HG03060 (cell line): ENCODE measurements around the gene FRYL.
A peak's percentile ranks its signal among the peaks of the same experiment; 100 is the strongest.
"Not testable (repeated sequence)": the region's sequence is repeated elsewhere in the genome, so short reads cannot be mapped to it uniquely, and the experiment has no call there.

ENCODE experiments used
- ATAC-seq: cut with Tn5 transposase; IDR thresholded peaks from one replicate; pipeline ENCODE4 v1.9.1; 2021; ENCODE audit warnings: low read depth, moderate number of reproducible peaks; ENCODE audit not compliant: unreplicated experiment

The FRYL gene

DNA sequence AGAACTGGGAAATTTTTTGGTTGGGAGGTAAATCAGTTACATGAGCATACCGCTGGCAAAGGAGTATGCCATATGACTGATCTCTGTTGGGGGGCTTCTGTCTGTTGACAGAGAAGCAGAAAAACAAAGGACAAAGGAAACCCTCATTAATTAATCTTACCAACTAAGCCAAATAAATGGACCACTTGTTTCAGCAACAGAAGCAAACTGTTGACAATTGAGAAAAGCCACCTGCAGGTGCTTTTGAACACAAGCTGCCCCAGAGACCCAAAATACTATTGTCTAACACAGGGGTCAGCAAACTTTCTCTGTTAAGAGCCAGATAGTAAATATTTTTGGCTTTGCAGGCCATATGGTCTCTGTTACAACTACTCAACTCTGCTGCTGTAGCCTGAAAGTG is 7.0 kb upstream of the FRYL start:
- no peak for ATAC-seq

DNA sequence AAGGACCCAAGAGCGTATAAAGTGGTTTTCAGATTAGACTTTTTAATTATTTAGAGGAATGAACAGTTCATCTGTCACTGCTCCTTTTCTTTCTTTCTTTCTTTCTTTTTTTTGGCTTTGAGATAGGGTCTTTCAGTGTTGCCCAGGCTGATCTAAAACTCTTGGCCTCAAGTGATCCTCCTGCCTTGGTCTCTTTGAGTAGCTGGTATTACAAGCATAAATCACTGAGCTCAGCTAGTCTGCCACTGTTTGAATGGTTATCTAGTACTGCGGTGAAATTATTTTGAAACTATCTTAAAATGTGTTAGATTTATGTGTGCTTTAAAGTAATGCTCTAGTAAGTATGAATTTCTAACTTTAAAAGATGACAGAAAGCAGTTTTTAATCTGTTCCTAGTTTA is 6.5 kb upstream of the FRYL start:
- no peak for ATAC-seq

DNA sequence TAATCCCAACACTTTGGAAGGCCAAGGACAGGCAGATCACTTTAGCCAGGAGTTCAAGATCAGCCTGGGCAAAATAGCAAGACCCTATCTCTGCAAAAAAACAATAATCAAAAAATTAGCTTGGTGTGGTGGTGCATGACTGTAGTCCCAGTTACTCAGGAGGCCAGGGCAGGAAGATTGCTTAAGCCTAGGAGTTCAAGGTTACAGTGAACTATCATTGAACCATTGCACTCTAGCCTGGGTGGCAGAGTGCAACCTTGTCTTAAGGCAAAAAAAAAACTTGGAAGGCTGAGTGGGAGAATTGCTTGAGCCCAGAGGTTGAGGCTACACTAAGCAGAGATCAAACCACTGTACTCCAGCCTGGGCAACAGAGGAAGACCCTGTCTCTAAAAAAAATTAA is 5.2 kb upstream of the FRYL start:
- no peak for ATAC-seq

DNA sequence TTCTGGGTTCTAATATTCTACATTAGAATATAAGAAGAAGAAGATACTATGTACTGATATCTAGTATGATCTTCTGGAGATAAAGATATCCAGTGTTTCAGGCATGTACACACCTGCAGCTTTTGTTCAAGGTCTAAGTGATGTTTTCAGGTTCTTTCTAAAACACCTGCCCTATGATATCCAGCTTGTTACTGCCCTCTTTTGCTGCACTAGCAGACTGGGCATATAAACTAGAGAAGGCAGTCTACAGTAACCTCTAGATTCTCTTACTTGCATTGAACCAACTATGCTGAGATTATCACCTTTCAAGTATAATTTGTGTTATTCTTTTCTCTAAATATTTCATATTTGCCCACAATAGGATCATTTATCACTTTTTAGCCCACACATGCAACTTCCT is 1.9 kb upstream of the FRYL start:
- no peak for ATAC-seq

DNA sequence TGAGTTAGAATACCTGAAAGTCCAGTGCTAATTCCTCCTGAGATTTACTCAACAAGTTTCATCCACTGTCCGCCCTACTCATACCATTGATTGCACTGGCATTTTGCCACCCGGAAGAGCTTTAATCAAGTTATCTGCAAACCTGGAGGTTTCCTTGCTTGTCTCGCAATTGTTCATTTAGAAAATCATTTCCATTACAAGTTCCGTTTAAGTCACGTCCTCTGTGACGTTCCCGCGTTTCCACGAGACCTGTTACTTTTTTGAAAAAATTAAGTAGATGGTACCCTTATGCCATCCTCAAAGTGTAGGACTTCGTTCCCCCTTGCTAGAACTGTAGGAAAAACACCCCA is 761 bp upstream of the FRYL start:
- no peak for ATAC-seq

DNA sequence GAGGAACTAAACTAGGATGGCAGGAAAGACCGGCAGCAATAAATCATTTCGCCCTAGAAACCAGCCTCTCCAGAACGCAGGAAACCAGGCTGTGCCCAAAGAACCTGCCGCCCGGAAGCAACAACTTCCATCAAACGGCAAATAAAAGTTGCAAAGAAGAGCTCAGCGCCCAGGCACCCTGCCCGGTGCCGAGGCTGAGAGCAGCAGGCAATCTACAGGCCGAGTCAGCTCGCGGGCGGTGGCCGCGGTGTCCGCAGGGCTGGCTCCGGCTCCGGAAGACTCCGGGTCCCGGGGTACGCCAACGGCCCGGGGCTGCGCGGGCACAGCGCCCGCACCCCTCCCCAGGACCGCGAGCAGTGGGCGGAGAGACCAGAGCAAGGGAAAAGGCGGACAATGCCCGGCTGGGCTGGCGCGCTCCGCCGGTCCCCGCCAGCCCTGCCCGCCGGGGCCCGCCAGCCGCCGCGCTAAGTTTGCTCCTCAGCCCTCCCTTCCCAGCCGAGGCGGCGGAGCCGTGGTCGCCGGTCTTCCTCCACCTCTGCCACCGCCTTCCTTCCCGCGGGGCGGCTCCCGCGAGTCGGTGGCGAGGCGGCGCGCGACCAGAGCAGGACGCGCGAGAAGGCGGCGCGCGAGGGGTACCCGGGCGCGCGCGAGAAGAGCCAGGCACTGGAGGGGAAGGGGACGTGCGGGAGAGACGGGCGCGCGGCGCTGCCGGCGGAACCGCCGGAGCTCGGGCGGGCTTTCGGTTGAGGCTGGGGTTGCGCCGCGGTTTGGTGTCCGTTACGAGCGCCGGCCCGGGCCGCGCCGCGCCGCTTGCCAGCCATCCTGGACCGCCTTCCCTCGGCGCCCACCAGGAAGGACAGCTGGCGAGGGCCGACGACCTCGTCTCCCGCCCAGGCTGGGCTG is 733 bp downstream of the FRYL start:
- no peak for ATAC-seq

DNA sequence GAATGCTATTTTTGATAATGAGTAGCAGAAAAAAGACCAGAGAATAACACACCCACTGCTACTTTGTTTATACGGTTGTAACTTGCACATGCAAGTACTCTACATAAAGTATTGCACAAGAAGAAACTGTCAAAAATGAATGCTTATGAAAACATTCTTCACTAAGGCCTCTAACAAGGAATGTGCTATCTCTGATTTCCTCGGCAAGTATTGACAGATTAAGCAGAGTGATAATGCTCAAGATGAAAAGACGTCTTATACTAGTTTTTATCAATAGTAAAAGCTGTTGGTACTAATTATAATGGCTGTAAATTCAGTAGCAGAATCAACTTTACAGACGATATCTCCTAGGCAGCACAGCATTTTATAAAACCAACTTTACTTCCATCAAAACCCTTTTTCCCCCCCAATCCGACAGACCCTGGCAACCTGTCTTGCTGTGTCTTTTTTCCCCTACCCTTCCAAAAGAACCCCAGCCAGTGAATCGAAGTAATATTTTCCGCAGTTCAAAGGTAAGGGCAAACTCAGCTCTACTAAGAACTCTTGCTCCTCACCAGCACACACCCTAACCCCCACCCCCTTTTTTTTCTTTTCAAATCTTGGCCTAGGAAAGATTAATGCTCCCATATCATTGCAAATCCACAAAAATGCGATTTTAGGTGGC is 1.5 kb downstream of the FRYL start:
- ATAC-seq = no peak

DNA sequence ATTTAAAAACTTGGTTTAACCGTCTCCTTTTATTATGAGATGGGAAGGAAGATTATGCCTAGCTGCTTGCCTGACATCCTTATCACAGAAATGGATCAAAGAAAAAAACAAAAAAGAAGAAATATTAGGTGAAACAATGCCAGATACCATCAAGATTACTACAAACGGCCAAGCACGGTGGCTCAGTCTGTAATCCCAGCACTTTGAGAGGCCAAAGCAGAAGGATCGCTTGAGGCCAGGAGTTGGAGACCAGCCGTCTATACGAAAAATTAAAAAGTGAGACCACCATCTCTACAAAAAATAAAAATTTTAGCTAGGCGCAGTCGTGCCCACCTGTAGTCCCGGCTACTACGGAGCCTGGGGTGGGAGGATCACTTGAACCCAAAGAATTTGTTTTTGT is 2.3 kb downstream of the FRYL start:
- no peak for ATAC-seq

DNA sequence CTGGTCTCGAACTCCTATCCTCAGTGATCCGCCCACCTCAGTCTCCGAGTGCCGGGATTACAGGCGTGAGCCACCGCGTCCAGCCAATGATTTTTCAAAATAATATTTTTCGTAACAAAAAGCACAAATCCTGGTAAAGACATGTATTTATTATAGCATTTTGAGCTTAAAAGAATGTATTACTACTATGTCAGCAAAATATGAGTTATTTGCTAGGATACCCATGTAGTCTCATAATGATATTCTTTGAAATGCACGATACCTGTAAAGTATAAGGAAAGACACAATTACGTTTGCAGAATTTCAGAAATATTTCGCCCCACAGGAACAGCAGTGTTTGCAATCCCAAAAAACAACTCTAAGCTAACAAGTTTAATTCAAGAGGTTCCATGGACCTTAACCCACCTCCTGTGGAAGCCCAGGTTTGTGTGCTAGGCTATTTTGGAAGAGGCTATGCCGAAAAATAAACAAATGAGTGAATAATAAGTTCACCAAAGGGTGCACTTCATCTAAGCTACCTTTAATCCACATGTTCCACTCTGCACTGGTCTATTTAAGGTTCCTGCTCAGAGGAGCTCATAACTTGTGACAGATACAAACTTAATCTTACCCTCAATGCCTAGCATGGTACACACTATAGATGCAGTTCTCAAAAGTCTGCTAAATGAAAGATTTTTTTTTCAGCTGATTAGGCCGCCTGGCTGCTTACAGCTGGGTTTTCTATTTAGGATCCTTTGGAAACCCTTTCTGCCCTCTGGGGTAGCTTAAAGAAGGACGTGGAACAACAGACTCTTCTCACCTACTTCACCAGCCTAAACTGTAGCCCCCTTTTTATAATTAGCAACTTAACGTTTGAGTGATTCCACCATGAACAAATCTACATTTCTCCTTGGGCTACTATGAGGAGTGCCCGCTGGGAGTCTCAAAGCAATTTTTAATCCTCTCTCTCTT is 5.0 kb downstream of the FRYL start:
- no peak for ATAC-seq

DNA sequence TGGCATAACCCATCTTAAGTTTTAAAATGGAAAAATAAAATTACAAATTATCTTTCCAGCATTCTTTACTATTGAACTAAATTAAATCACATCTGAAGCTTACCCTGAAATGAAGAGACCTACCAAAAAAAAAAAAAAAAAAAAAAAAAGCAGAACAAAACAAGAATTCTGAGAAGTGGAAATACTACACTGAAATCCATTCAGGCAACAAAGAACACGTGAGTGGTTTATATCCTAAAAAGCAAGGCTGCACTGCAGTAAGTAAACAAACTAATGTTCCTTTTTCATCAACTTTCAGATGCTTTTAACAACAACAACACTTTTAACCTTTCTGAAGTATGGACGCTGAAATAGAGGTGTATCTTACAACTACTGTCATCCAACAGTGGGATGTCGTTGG is 7.5 kb downstream of the FRYL start:
- ATAC-seq = no peak

DNA sequence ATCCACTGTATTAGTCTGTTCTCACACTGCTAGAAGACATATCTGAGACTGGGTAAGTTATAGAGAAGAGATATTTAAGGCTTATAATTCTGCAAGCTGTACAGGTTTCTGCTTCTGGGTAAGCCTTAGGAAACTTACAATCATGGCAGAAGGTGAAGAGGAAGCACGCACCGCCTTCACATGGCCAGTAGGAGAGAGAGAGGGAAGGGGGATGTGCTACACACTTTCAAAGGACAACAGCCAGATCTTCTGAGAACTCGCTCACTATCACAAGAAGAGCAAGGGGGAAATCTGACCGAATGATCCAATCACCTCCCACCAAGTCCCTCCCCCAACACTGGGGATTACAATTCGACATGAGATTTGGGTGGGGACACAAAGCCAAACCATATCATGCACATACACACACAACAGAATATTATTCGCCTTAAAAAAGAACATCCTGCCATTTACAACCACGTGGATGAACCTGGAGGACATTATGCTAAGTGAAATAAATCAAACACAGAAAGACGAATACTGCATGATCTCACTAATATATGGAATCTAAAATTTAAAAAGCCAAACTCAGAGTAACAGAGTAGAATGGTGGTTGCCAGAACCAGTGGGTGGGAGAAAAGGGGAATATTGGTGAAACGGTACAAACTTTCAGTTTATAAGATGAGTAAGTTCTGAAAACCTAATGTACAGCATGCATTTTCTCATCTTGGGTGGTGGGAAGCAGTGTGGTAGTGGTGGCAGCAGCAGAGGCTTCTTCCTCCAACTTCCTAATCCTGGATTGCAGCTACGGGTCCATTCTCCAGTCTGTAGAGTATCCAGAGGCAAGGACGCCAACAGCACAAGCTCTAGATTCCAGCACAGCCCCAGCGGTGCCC is 12.8 kb downstream of the FRYL start:
- no peak for ATAC-seq

DNA sequence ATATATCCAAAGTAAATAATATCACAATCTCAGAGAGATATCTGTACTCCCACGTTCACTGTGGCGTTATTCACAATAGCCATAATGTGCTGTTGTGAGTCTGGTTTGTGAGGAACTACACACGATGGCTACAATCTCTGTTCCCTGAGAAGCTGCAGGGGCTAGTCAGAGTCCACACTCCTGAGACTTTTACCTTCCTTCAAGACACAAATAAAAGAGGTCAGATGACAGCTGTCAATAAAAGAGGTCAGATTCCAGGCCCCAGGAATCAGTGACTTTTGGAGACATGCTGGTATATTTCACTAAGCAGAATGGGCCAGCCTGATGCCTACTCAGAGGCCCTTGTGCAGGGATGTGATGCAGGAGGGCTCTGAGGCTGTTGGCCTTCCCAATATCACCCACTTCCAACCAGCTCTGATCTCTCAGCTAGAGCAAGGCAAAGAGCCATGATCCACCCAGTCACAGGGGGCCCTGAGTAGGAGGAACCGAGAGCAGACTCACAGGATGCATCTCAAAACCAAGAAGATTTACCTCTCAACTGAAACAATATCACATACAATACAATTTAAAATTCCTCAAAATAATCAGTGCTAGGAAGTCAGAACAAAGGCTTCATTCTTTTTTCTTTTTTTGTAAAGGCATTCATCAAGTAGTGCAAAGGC is 13.8 kb downstream of the FRYL start:
- peak; percentile 47 for ATAC-seq

DNA sequence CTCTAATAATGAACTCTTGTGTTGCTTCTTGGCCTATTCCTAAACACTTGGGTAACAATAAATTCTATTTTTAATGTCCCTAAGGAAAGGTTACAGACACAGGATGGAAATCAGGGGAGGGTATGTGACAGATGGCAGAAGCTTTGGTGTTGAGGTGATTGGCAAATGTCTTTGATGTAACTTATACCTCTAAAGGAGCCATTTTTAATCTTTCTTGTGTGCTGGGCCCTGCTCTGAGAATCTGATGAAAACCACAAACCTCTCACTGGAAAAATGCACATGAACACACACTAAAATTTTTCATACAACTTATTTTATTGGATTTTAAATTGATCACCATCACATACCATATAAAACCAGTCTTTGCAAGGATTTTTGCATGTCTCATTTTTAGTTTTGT is 17.7 kb downstream of the FRYL start:
- no peak for ATAC-seq

DNA sequence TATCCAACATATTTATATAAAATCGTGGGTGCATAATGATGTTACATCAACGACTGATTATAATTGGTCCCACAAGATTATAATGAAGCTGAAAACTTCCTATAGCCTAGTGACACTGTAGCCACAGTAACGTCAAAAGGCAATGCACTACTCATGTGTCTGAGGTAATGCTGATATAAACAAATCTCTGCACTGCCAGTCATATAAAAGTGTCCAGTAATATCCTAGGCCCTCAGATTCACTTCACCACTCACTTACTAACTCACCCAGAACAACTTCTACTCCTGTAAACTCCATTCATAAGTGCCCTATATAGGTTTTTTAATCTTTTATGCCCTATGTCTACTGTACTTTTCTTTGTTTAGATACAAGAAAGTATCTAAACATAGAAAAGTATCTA is 18.8 kb downstream of the FRYL start:
- ATAC-seq = no peak

DNA sequence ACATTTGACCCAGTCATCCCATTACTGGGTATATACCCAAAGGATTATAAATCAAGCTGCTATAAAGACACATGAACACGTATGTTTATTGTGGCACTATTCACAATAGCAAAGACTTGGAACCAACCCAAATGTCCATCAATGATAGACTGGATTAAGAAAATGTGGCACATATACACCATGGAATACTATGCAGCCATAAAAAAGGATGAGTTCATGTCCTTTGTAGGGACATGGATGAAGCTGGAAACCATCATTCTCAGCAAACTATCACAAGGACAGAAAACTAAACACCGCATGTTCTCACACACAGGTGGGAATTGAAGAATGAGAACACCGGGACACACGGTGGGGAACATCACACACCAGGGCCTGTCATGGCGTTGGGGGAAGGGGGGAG is 21.4 kb downstream of the FRYL start:
- not testable (repeated sequence) for ATAC-seq

DNA sequence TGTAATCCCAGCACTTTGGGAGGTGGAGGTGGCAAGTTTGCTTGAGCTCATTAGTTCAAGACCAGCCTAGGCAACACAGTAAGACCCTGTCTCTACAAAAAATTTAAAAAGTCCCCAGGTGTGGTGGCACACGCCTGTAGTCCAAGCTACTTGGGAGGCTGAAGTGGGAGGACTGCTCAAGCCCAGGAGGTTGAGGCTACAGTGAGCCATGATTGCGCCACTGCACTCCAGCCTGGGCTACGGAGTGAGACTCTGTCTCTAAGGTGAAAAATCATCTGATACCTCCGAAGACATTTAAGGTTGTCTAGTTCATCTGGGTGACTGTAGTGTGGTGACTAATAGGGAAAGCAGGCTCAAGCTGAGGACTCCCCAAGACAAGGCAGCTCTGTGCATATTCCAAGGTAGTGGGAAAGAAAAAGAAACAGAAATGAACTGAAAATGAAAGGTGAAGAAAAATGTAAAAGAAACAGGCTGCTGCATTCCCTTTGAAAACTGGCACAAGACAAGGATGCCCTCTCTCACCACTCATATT is 23.3 kb downstream of the FRYL start:
- ATAC-seq = no peak

DNA sequence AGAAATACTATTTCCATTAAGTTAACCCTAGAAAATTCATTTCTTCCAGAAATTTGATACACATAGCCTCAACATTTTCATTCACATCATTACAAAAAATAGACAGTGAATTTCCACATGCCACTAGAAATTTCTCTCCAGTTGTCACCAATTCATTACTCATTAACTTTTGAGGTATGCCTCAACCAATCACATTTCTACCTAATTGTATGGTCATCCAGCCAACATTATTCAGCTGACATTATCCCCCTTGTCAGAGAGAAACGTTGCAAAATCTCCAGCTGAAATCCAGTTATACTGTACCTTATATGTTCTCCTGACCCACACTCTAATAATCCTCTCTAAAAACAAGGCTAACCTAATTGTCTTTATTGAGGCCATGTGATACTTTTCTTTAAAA is 24.8 kb downstream of the FRYL start:
- no peak for ATAC-seq

DNA sequence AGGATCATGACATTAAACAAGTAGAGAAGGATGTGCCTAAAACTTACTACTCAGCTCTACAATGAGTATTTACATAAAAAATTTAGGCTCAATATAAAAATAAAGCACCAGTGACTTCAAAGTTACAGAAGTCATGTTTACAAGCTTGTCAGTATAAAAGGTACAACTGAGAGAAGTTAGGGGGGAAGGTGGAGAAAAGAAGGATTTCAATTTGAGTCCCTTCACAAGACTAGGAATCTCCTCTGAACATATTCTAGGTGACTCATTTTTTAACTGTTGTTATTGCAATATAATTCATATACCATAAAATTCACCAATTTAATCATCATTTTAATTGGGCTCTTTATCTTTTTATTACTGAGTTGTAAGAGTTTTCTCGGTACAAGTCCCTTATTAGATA is 26.9 kb downstream of the FRYL start:
- ATAC-seq = no peak

DNA sequence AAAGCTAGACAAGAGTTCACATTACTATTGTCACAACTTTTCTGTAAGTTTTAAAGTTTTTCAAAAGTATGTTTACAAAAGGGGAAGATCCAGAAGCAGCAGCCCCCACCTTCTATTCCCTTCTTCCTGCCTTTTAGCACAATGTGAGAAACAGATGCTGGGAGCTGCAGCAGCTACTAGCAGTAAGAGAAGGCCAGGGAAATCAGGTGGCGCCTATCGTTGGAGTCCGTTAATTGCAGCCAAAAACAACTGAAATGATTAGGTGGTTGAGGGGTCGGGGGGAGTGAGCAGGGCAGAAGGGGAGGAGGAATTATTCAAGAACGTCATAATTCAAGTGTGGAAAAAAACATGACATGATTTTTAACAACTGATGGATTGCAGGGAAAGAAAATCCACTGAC is 27.4 kb downstream of the FRYL start:
- ATAC-seq = no peak
